Smooth muscle cell (in vitro differentiated cells): ENCODE measurements around the gene DYNC1I1. TPM values are rescaled to one million over a fixed set of nuclear protein-coding genes. Genes with fewer than 3 reads are reported as not detected.

Experiments used
- DNase-seq: peaks from one replicate; lab custom pipeline; 2025; ENCODE audit not compliant: unreplicated experiment; lab: John Stamatoyannopoulos, UW
- H2AFZ ChIP-seq: fragments of 200-600 bp; sonication (generic); 2 replicates; pipeline ENCODE4 v1.6.0; 2016; ENCODE audit warnings: antibody characterized with exemption, low read depth, mild to moderate bottlenecking
- H3F3A ChIP-seq: fragments of 200-600 bp; sonication (generic); 2 replicates; pipeline ENCODE4 v1.6.0; 2017; ENCODE audit warnings: antibody characterized with exemption, low read depth
- H3K27ac ChIP-seq: fragments of 200-600 bp; sonication (generic); 2 replicates; pipeline ENCODE4 v1.5.1; 2016; ENCODE audit warnings: low read depth, mild to moderate bottlenecking
- H3K27me3 ChIP-seq: fragments of 200-600 bp; sonication (generic); 2 replicates; pipeline ENCODE4 v1.6.1; 2016; ENCODE audit warnings: low read depth, mild to moderate bottlenecking
- H3K36me3 ChIP-seq: fragments of 200-600 bp; sonication (generic); 2 replicates; pipeline ENCODE4 v1.5.1; 2016; ENCODE audit warnings: low read depth
- H3K4me1 ChIP-seq: fragments of 200-600 bp; sonication (generic); 2 replicates; pipeline ENCODE4 v1.5.1; 2016; ENCODE audit warnings: low read depth
- H3K4me2 ChIP-seq: fragments of 200-600 bp; sonication (generic); 2 replicates; pipeline ENCODE4 v1.6.0; 2016; ENCODE audit warnings: mild to moderate bottlenecking
- H3K4me3 ChIP-seq: fragments of 200-600 bp; sonication (generic); 2 replicates; pipeline ENCODE4 v1.5.1; 2016; ENCODE audit warnings: mild to moderate bottlenecking
- H3K79me2 ChIP-seq: fragments of 200-600 bp; sonication (generic); 2 replicates; pipeline ENCODE4 v1.6.0; 2016; ENCODE audit warnings: low read depth, mild to moderate bottlenecking
- H3K9ac ChIP-seq: fragments of 200-600 bp; sonication (generic); 2 replicates; pipeline ENCODE4 v1.6.0; 2016; ENCODE audit warnings: low read depth
- H3K9me3 ChIP-seq: fragments of 200-600 bp; sonication (generic); replicated peaks from 2 replicates; pipeline ENCODE4 v1.5.1; 2016; ENCODE audit warnings: low read depth
- H4K20me1 ChIP-seq: fragments of 200-600 bp; sonication (generic); 2 replicates; pipeline ENCODE4 v1.6.0; 2016; ENCODE audit warnings: low read depth
- CTCF ChIP-seq: fragments of 200-600 bp; sonication (generic); IDR thresholded peaks from 2 replicates; pipeline ENCODE4 v1.5.1; 2017; ENCODE audit warnings: borderline replicate concordance, mild to moderate bottlenecking, antibody characterized with exemption; ENCODE audit not compliant: insufficient read depth, poor library complexity, severe bottlenecking
- WGBS: methylation state at CpG from one replicate; pipeline ENCODE4 v1.1.7; 2016; ENCODE audit warnings: low lambda C conversion rate; 5-methylcytosine and 5-hydroxymethylcytosine counted together
- polyA plus RNA-seq: library from polyadenylated mRNA; unstranded; fragments of >200 nt; fragmentation: Nextera tagmentation; extraction: Ambion mirVana; gene quantifications from 2 replicates; pipeline ENCODE4 v1.2.1, GENCODE V29; 2016
- total RNA-seq: library from RNA; depleted of rRNA; stranded (reverse); fragments of >200 nt; gene quantifications from 2 replicates; pipeline ENCODE4 v1.2.3, GENCODE V29; 2014

The DYNC1I1 gene
- total and polyA plus RNA-seq, 2 experiments from 2014 or later = 1.1 to 2.4 TPM

- no peak for DNase-seq
- Histone ChIP-seq H3K27ac (no peak overlapping the region), H3K79me2 (no peaks in the 10 kb centered on the region), H2AFZ (no peak overlapping the region), H3K27me3 (no peaks in the 10 kb centered on the region), H3K9ac (no peak overlapping the region), H3F3A (peaks cover 3% of the 10 kb centered on the region), H3K4me2 (no peak overlapping the region), H3K9me3 (no peaks in the 10 kb centered on the region), H3K36me3 (no peaks in the 10 kb centered on the region), H4K20me1 (no peaks in the 10 kb centered on the region), H3K4me1 (no peaks in the 10 kb centered on the region), H3K4me3 (no peak overlapping the region)
- no peak for TF ChIP-seq CTCF
- WGBS = 96% methylated on average over 2 of the region's 2 CpGs
These were observed 4.3 kb downstream of the DYNC1I1 start for GRCh38 chr7:95776561-95777185.

- H3K4me1 ChIP-seq = no peaks in the 10 kb centered on the region
- TF ChIP-seq CTCF = no peak
- H2AFZ ChIP-seq = no peak overlapping the region
- H3K36me3 ChIP-seq = no peaks in the 10 kb centered on the region
- WGBS = 84% methylated on average over 7 of the region's 7 CpGs
- H3K9ac ChIP-seq = no peak overlapping the region
- H3F3A ChIP-seq = peaks cover 3% of the 10 kb centered on the region
- H3K79me2 ChIP-seq = no peaks in the 10 kb centered on the region
- DNase-seq = no peak
- H3K27me3 ChIP-seq = no peaks in the 10 kb centered on the region
- H3K9me3 ChIP-seq = no peaks in the 10 kb centered on the region
- no peaks in the 10 kb centered on the region for H4K20me1 ChIP-seq
- no peak overlapping the region for H3K27ac ChIP-seq
- H3K4me2 ChIP-seq = no peak overlapping the region
- no peak overlapping the region for H3K4me3 ChIP-seq
These were observed 4.9 kb downstream of the DYNC1I1 start for GRCh38 chr7:95777269-95777668.

GRCh38 chr7:95780665-95781064, 8.3 kb downstream of the DYNC1I1 start:
- Histone ChIP-seq H3K27me3 (no peaks in the 10 kb centered on the region), H3F3A (no peaks in the 10 kb centered on the region), H3K27ac (no peak overlapping the region), H3K79me2 (no peaks in the 10 kb centered on the region), H3K9ac (no peak overlapping the region), H3K4me2 (no peak overlapping the region), H4K20me1 (no peaks in the 10 kb centered on the region), H3K9me3 (no peaks in the 10 kb centered on the region), H3K4me1 (no peaks in the 10 kb centered on the region), H3K4me3 (no peak overlapping the region), H2AFZ (no peak overlapping the region), H3K36me3 (no peaks in the 10 kb centered on the region)
- WGBS = 79% methylated on average over 5 of the region's 5 CpGs
- DNase-seq = no peak
- TF ChIP-seq CTCF = no peak

- Histone ChIP-seq H3K4me3 (no peak overlapping the region), H3K27ac (no peak overlapping the region), H3F3A (no peaks in the 10 kb centered on the region), H3K9me3 (no peaks in the 10 kb centered on the region), H3K27me3 (no peaks in the 10 kb centered on the region), H2AFZ (no peak overlapping the region), H4K20me1 (no peaks in the 10 kb centered on the region), H3K4me2 (no peak overlapping the region), H3K36me3 (no peaks in the 10 kb centered on the region), H3K79me2 (no peaks in the 10 kb centered on the region), H3K4me1 (no peaks in the 10 kb centered on the region), H3K9ac (no peak overlapping the region)
- no peak for TF ChIP-seq CTCF
- WGBS = 96% methylated on average over 3 of the region's 3 CpGs
- no peak for DNase-seq
These were observed 9.7 kb downstream of the DYNC1I1 start for GRCh38 chr7:95781961-95782586.
